ENCODE data around the gene RET.

The RET gene

GRCh38 chr10:43111101-43111500 lies 34.2 kb downstream of the RET start:
- DNase-seq: no peak

- DNase-seq: no peak
Observed at GRCh38 chr10:43111921-43112607, 35.2 kb downstream of the RET start.

GRCh38 chr10:43112608-43112961 lies 35.7 kb downstream of the RET start:
- DNase-seq: no peak

- no peak for DNase-seq
Observed at GRCh38 chr10:43113201-43114087, 36.6 kb downstream of the RET start.

- no peak for DNase-seq
Observed at GRCh38 chr10:43114088-43114742, 37.3 kb downstream of the RET start.

- no peak for DNase-seq
Observed at GRCh38 chr10:43114743-43115611, 38.1 kb downstream of the RET start.

GRCh38 chr10:43115881-43116595 lies 39.2 kb downstream of the RET start:
- no peak for DNase-seq

GRCh38 chr10:43116596-43116995 lies 39.7 kb downstream of the RET start:
- DNase-seq: no peak

- DNase-seq: no peak
Observed at GRCh38 chr10:43117031-43117776, 40.3 kb downstream of the RET start.

GRCh38 chr10:43117777-43118583 lies 41.1 kb downstream of the RET start:
- DNase-seq: no peak

- no peak for DNase-seq
Observed at GRCh38 chr10:43118631-43119415, 42.0 kb downstream of the RET start.

GRCh38 chr10:43119416-43120115 lies 42.7 kb downstream of the RET start:
- no peak for DNase-seq

GRCh38 chr10:43120116-43120928 lies 43.5 kb downstream of the RET start:
- DNase-seq: no peak

GRCh38 chr10:43120929-43121314 lies 44.1 kb downstream of the RET start:
- peak in 3 of 4 experiments; percentile 14 to 33 (median 24) for DNase-seq

GRCh38 chr10:43121444-43121843 lies 44.6 kb downstream of the RET start:
- DNase-seq: no peak

- DNase-seq: no peak
Observed at GRCh38 chr10:43122096-43122495, 45.2 kb downstream of the RET start.

- no peak for DNase-seq
Observed at GRCh38 chr10:43122826-43123225, 46.0 kb downstream of the RET start.

All from activated CD4-positive, CD25-positive, alpha-beta regulatory T cell (primary cell).